GM18520 (cell line): ENCODE measurements around the gene FXYD6.

Source experiments
- ATAC-seq: cut with Tn5 transposase; IDR thresholded peaks from one replicate; pipeline ENCODE4 v1.9.1; 2021; ENCODE audit not compliant: unreplicated experiment

FXYD6 gene

DNA sequence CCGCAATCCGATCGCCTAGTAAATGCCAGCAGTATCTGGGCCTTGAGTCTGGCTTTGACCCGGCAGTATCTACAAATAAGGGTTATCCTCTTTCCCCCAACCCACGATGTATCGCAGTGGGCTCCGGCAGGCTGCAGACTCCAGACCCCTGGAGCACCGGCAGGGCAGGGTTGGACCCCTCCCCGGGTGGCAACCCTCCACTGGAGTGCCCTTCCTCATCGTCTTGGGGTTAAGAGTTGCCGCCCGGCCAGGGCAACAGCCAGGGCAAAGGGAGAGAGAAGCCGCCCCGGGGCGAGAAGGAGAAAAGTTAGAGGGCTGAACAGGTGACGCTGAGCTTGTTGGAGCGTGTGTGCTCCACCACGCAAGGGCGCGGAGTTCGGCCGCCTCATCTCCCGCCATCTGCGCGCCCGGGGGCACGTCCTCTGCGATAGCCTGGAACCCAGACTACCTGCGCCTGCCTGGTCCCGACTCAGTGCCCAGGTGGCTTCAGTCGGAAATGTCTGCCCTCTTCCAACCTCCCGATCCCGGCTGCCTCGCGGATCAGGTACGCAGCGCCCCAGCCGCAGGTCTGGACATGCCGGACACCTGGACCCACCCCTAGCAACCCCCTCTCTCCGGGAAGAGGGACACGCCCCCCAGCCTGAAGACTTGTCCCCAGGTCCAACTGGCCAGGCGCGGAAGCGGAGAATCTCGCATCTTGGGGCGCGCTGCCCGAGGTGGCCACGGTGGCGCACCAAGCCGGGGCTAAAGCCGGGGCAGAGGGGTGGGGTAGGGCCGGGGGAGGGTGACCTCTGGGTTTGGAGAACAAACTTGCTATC, 80.6 kb downstream of the FXYD6 start:
- no peak for ATAC-seq

DNA sequence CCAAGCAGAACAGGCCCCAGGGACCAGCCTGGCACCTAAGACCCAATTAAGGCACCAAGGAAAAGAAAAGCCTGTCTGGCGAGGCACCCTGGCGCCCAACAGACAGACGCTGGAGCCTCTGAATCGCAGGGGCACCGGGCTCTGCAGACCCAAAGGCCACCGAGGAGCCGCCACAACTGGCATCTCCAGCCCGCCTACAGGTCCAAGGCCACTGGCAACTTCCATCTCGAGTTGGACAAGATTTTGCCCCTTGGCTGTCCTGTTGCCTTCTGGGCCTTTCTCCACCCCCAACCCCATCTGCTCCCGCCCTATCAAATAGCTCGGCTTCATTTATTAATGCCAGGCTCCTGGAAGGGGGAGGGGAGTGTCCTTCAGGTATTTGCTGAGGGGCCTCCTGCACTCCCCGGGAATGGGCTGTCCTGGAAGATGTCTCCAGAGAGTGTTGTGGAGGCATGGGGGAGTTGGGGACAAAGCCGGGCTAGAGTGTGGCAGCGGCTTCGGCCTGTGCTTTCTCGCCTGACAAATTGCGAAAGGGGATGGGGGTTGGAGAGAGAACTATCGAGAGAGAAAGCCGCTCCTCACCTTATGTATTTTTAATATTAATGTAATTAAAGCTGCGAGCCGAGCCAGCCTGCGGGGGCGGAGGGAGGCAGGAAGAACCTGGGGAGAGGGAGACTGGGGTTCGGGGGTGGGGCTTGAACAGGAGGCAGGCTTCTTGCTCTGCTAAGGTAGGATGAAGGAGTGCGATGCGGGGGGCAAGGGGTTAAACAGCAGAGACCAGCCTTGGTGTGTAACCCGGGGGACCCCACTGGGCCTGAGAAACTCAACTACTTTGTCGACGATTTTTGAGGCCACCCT, 81.5 kb downstream of the FXYD6 start:
- no peak for ATAC-seq

DNA sequence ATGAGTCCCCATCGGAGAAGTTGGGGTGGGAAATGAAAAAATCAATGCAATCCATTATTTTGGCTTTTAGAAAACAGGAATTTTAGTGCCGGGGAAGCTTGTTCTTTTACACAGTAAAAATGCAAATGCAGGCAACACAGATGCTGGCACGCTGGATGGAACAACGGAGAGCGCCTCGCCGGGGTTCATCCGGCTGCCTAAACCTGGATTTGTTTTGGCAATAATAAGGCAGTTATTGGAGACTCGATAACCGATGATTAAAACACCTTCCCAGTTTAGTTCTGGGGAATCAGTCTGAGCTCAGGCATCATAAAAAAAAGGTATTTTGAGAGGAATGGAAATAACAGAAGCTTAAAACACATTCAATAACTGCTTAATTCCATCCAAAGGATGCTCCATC, 82.3 kb downstream of the FXYD6 start:
- ATAC-seq = no peak

DNA sequence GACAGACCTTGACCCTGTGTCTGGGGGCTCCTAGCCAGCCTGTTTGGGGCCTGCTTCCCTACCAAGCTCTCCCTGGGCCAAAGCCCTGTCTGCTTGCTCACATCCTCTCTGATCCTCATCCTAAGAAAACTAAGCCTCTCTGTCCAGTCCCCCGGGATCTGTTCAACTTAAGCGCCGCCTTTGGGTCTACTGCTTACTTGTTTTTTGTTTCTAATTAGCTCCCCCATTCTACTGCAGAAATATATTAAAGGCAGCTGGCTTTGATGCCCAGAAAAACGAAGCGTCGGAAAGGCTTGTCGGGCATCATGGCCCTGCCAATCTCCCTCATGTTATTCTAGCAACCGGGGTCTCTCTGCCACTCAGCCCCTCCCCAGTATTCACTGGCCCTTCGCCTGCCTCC, 82.9 kb downstream of the FXYD6 start:
- ATAC-seq = no peak

DNA sequence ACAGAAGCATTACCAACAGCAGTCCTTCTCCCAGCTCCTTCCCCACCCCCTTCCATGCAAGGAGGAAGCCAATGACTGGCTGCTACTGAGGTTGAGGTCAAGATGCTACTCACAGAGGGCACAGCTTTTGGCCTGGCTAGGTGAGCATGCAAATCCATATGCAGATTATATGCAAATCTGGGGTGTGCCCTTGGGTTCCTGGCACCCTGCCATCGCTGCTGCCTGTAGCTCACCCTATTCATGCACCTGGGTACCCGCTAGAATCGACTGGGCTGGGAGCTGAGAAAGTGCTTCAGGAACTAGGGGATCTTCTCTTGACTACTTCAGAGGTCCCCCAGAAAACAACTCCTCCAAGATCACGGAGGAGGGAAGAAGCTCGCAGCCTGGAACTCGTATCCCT, 83.5 kb downstream of the FXYD6 start:
- ATAC-seq = no peak

DNA sequence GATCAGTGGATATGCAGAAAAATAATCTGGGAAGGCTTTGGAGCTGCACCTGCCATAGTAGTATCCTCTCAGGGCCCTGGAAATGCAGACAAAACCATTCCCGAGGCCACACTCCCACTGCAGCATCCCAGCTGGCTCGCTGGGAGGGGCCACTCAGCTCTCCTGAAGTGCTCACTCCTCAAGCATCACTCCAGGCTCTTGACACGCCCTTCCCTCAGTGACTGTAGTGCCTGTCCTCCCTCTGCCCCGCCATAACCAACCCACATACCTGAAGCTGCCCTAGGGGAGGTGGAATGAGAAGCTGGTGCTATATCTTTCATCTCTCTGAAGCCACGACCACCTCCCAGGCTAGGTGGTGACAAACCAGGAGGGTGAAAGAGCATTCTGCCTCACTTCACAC, 84.2 kb downstream of the FXYD6 start:
- ATAC-seq = no peak

DNA sequence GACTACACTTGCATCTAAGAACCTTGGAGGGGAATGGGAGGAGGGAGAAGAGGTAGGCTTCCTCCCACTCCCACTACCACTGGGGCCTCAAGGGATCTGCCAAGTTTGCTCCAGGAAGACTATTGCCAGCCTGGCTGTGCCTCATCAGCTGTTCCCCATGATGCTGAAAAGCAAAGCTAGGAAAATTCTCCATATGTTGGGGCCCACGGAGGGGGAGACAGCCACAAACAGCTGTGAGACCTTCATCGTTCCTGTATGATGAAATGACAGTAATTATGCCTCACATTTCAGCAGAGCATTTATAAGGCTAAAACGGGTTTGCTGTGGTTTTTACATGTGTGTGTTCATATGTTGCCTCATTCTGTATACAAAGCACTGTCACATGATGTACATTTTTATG, 86.2 kb downstream of the FXYD6 start:
- no peak for ATAC-seq

DNA sequence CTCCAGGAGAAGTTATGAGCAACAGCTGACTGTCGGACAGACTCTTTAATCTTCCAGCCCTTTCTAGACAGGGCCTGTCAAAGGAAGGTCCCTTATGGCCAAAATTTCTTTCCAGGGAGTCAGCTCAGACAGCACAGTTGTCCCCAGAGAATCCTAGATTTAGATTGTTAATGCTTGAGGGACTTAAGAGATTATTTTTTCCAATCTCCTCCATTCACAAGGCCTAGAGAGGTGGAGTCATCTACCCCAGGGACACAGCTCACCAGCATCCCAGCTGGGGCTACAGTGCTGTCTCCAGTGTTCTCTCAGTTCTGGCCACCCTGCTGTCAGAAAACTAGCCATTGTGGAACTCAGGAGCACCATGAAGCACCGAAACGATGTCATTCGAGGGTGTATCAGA, 87.2 kb downstream of the FXYD6 start:
- no peak for ATAC-seq
